Stimulated activated CD4-positive, alpha-beta T cell treated with anti-CD3 and anti-CD28 coated beads, TNF-alpha, amount 100 ng/mL, for 4 hours (primary cell): Measurements from ENCODE around the gene ETS1.

ENCODE experiments used
- DNase-seq, 3 experiments: peaks; one replicate each; pipeline ENCODE4 v3.0.0-alpha.2; 2020; ENCODE audit warnings: low read depth in 3 of 3

The ETS1 gene

DNA sequence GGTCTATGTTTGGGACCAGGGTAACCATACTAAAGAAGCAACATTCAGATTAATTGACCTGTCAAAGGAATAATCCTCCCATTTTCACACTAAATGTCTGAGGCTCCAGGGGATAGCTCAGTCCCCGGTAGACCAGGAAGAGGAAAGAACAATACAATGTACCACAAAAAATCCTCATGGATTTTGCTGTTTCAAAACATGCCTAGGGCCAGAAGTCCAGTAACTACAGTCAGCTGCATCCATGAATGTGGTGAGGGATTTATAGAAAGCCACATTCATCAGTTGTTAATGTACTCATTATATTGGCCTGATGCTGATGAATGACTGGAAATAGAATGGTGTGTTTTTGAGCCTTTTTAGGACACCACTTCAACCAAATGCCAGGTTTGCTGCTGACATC lies 6.9 kb upstream of the ETS1 start:
- DNase-seq = no peak

GRCh38 chr11:128593281-128593680 lies 5.9 kb upstream of the ETS1 start:
- DNase-seq = no peak

GRCh38 chr11:128592454-128592853 lies 5.1 kb upstream of the ETS1 start:
- DNase-seq = no peak

- no peak for DNase-seq
Observed at GRCh38 chr11:128590587-128590986, 3.2 kb upstream of the ETS1 start.

DNA sequence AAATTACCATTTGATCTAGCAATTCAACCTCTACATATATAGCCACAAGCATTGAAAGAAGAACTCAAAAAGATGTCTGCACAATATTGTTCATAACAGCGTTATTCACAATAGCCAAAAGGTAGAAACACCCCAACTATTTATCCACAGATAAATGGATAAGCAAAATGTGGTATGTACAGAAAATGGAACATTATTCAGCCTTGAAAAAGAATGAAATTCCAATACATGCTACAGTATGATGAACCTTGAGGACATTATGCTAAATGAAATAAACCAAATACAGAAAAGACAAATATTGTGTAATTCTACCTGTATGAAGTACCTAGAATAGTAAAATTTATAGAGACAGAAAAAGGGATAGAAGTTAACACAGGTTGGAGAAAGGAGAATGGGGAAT lies 2.6 kb upstream of the ETS1 start:
- DNase-seq = no peak

DNA sequence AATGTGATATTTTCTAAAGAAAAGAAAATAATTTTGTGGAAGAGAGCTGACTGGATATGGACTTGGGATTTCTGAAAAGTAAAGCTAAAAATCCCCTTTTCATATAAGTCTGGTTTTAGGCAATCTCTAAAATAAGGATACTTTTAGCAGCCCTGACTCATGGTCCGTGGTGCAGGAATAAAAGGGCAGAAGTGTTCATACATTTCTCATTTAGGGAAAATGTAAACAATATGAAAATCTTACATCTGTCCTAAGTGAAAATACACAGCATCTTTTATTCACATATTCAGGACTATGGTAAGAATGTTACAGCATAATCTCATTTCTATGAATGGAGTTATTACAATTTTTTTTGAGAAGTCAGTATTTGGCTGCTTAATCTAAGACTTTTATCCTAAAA lies 735 bp upstream of the ETS1 start:
- DNase-seq = no peak

DNA sequence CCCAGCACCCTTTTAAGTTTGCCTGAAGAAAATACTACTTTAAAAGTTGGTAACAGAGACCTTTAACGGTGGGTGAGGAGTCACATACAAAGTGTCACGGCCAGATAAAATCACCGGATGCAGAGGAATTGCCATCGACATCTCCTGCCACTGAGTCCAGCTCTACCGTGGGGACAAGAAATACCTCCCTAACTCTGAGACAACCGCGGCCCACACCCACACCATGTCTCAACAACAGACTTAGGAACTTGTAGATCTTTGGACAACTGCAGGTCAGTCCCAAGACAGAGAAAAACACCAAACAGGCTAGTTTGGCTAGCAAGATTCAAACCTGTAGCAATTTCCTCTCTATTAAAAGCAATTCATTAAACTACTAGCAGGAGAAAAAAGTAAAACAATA lies 669 bp downstream of the ETS1 start:
- DNase-seq = no peak

DNA sequence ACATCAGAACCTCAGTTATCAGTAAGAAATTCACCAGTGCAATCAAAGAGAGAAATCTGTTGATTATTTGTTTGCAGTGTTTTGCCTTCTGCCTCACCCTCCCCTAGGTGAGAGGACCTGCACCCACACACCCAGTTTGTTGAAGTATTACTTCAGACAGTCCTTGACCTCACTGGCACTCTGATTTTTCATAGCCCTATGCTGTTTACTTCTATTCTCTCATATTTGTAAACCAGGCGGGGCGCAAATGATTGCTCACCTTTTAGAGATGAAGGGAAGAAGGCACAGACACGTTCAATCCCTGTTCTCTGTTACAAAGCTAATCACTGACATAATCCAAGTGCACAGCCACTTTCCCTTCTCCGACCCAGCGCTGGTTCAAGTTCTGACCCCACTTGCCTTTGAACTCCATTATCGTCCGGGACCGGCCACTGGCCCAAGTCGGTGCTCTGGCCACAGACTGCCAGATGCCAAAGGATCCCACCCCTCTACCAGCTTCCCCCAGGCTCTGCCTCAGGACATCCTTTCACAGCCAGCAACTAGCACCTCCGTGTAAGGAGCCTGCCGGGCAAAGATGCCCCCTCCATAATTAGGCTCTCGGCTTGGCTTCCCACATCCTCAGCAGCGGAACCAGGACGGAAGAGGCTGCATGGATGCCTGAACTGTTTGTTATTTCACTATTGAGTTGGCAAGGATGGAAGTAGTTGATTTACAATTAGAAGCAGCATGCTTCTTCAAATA lies 1.7 kb downstream of the ETS1 start:
- DNase-seq = no peak

DNA sequence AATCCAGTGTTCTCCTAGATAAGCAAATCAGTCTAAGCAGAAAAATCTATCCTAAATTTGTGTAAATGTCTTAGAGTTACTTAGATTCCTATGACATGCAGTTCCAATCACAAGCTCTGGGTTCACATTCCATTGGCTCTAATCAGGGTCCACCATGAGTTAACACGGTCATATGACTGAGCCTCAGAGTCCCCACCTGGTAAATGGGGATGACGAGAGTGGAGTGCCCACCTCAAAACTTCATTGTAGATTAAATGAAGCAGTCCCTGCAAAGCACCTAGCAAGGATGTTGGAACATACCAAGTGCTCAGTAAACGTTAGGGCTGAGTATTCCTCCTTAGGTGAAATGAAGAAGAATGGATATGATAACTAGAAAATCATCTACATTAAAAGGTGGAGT lies 3.1 kb downstream of the ETS1 start:
- no peak for DNase-seq

DNA sequence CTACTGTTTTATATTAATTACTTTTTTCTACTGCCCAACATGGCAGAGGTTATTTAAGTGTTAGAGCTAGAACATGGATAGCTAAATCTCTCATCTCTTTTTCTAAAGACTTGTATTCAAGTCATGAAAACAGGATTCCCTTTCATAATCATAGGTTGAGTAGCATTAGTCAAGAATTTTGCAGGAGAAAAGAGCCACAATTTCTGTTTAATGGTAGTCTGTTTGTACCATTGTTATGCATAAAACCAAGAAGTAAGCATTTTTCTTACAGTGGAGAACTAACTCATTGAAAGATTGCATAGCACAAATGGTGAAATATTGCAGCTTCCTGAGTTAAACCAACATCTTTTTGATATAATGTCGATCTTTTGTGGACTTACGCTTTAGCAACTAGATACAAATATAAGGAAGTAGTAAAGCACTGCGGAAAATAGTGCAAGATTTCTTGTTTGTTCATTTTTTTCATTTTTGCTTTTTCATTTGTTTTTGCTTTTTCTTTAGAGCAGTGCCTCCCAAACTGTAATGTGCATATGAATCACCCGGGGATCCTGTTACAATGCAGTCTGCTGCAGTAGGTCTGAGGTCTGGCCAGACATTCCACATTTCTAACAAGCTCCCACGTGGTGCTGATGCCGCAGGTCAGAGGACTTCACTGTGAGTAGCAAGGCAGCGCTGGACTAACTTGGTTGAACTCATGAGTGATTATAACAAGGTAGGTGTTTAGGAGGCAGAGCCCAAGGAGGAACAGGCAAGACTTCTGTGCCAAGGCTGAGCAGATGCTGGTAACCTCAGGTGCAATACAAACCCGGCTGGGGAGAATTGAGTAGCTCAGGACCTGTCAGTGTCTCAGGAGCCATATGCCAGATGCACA lies 4.6 kb downstream of the ETS1 start:
- no peak for DNase-seq

DNA sequence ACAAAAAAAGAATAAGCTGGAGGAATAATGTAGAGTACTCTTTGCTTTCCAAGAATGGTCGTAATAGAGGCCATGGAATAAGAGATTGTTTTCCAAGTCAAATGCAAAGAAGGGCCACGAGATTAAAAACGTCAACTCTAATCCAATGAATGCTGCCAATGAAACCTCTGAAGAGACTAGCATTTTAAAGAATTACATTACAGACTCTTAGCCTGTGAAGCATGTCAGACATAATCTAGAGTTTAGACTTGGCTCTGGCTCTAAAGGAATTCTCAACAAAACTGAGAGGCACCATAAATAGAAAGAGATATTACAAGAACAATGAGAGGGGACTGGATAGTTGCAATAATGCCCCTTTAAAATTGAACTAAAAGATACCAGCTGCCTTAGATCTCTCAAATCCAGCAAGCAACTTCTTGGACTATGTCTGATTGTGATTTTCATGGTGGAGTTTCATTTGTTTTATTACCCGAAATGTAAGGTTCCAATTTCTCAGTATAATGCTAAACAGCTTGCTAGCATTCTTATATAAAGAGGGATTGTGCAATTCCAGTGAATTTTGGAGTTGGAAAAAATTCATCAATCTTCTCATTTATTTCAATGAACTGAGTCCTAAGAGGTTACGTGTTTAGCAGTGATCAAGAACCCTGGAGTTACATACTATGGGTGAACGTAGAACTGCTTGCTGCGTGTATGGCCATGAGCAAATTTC lies 5.6 kb downstream of the ETS1 start:
- no peak for DNase-seq

DNA sequence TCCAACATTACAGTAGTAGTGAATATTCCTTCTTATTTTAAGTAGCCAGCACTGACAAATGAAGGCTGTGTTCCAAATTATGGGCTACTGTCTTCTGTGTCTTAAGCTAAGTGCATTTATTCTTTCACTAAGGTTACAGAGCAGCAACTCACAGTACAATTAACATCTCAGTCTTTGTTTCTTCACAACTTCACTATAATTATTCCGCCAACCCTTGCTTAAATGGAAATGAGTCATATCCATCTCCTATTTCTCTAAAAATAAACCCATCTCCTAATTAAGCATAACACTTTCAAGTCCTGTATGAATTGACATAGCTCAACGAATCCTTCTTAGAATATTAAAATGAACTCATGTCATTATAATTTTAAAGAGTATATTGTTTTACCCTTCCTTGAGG lies 6.7 kb downstream of the ETS1 start:
- DNase-seq = no peak

DNA sequence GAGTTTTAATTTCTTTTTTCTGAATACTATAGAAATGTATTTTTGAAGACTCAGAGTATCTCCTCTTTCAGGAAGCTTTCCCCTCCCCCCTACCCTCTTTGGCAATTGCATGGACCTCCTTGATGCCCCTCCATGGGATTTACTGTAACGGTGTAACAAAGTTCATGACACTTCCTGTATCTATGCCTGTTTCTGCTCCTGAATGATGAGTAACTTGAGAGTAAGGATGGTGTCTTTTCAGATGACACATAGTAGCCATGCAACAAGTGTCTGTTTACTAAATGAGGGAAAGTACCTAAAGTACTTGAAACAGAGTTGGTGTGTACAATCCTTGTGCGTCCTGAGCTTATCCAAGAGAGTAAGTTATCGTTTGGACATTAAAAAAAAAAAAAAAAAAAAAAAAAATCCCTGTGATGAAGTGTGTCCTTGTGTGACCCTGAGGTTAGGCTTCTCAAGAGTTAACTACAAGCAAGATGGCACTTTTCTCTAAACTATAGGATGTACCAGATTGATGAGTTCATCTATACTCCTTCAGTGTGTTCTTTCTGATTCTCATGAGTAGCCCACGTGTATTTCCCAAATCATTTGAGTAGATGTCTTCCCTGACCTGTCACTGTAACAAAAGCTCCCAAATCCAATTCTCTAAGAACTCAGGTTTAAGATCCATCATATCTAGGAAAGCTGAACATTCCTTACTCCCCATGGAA lies 7.4 kb downstream of the ETS1 start:
- no peak for DNase-seq

- DNase-seq = no peak
Observed at GRCh38 chr11:128576555-128576954, 10.8 kb downstream of the ETS1 start.

DNA sequence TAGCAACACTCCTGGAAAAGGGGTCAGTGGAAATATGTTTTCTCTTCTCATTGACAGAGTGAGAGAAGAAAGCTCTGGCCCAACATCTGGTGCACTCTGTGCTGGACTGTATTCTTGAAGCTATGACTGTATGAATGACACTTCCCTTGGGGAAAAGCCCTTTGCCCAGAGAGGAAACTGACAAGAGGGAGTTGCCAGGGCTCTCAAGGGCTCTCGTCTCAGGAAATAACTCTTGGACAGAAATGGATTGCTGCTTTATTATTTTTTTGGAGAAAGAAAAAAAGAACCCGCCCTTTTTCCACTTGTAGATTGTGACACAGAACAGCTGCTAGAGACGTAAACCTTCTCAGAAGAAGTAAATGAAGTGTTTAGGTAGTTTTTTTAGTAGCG lies 11.4 kb downstream of the ETS1 start:
- DNase-seq = no peak

GRCh38 chr11:128575174-128575960 lies 12.0 kb downstream of the ETS1 start:
- DNase-seq = no peak

DNA sequence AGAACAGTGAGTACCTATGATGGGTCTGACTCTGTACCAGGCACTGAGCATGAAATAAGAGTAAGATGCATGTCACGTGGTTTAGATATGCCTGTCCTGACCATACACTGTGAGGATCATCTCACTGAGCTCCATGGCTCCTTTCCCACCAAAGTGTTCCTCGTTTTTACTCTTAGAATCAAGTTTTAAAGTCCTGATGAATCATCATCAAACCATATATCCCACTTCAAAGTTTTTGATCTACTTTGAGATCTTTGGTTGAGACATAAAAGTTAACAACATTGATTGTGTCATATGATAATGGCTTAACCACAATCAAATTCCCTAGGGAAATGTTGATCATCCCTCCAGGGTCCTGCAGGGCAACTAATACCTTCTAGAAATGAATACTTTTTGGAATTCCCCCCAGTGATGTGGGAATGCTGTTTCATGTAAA lies 12.8 kb downstream of the ETS1 start:
- no peak for DNase-seq

- no peak for DNase-seq
Observed at GRCh38 chr11:128573638-128574037, 13.7 kb downstream of the ETS1 start.

DNA sequence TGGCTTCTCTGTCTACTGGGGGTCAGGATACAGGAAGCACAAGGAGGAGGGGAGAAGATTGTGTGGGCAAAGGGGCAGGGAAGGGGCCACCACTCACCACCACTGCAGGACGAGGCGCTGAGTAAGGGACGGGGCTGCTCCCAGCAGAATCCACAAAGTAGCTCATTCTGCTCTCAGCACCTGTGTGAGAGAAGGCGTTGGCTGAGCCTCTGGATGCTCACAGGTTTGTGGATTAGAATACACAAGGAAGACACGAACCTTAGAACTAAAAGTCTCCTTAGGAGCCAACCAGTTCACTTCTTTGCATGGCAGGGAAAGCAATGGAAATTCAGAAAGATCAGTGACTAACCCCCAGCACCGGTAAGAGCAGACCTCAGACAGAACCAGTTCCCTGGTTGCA lies 14.4 kb downstream of the ETS1 start:
- no peak for DNase-seq

DNA sequence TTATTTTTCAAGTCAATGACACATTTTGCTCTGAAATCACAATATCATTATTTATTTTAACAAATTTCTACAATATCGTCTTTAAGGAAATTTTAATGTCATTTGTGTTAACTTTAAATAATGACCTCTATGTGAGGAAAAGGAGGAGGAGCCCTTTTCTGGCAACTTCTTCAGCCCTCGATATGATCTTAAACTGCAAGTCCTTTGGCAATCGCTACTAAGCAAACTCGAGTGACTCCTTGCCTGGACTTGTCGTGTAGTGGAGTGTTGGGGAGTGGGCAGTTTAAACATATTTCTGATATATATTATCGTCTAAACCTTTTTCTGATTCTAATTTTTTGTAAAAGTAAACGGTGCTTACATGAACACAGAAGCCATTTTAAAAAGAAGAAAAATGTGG lies 16.7 kb downstream of the ETS1 start:
- no peak for DNase-seq

GRCh38 chr11:128569291-128569690 lies 18.1 kb downstream of the ETS1 start:
- no peak for DNase-seq
